Endothelial cell (in vitro differentiated cells): ENCODE results near the gene ALX3. TPM values are rescaled to one million over a fixed set of nuclear protein-coding genes. Genes with fewer than 3 reads are reported as not detected.

ENCODE experiments used
- DNase-seq: peaks from one replicate; pipeline ENCODE4 v3.0.0; 2021; ENCODE audit warnings: low spot score
- H3K27ac Mint-ChIP-seq: one replicate; pipeline ENCODE4 v1.8.0; 2021; ENCODE audit warnings: mixed read lengths, inconsistent platforms; ENCODE audit not compliant: unreplicated experiment
- H3K27me3 Mint-ChIP-seq: one replicate; pipeline ENCODE4 v1.8.0; 2021; ENCODE audit warnings: mild to moderate bottlenecking, moderate library complexity, mixed read lengths, inconsistent platforms; ENCODE audit not compliant: unreplicated experiment
- H3K36me3 Mint-ChIP-seq: one replicate; pipeline ENCODE4 v1.8.0; 2021; ENCODE audit warnings: mild to moderate bottlenecking, low read depth, mixed read lengths, inconsistent platforms; ENCODE audit not compliant: unreplicated experiment
- H3K4me1 Mint-ChIP-seq: one replicate; pipeline ENCODE4 v1.8.0; 2021; ENCODE audit warnings: mild to moderate bottlenecking, mixed read lengths, inconsistent platforms; ENCODE audit not compliant: unreplicated experiment
- H3K4me3 Mint-ChIP-seq: one replicate; pipeline ENCODE4 v1.8.0; 2021; ENCODE audit warnings: mild to moderate bottlenecking, mixed read lengths, inconsistent platforms; ENCODE audit not compliant: unreplicated experiment
- H3K9me3 Mint-ChIP-seq: one replicate; pipeline ENCODE4 v1.8.0; 2021; ENCODE audit warnings: mixed read lengths, inconsistent platforms; ENCODE audit not compliant: unreplicated experiment
- CTCF ChIP-seq: fragments of 200-600 bp; sonication (generic); IDR thresholded peaks from one replicate; pipeline ENCODE4 v1.5.0; 2021; ENCODE audit warnings: antibody characterized with exemption; ENCODE audit not compliant: unreplicated experiment
- total RNA-seq: library from RNA; stranded (reverse); fragmentation: NEBNext Ultra II Directional; extraction: Animal tissue kit (Norgen Biotek cat#: 25700); gene quantifications from one replicate; pipeline ENCODE4 v1.2.1, GENCODE V29; 2021; ENCODE audit not compliant: unreplicated experiment

ALX3 gene
- total RNA-seq, 1 donor from 2014 or later, result not detected

- Mint-ChIP-seq H3K4me3 (no peak overlapping the region), H3K9me3 (no peaks in the 10 kb centered on the region), H3K36me3 (no peaks in the 10 kb centered on the region), H3K27ac (no peak overlapping the region), H3K27me3 (peaks cover 27% of the 10 kb centered on the region), H3K4me1 (peaks cover 54% of the 10 kb centered on the region)
- DNase-seq, result no peak
- TF ChIP-seq CTCF, result no peak
Measured at GRCh38 chr1:110085671-110086070, 15.2 kb upstream of the ALX3 start.

- Mint-ChIP-seq H3K36me3 (no peaks in the 10 kb centered on the region), H3K4me1 (peaks cover 45% of the 10 kb centered on the region), H3K27ac (peak overlapping the region; percentile 76)
Measured at GRCh38 chr1:110084227-110085078, 14.0 kb upstream of the ALX3 start.

GRCh38 chr1:110083866-110084226, 13.4 kb upstream of the ALX3 start:
- no peaks in the 10 kb centered on the region for H3K9me3 Mint-ChIP-seq
- H3K27ac Mint-ChIP-seq, result no peak overlapping the region
- peaks cover 39% of the 10 kb centered on the region for H3K4me1 Mint-ChIP-seq
- no peak for DNase-seq
- no peak for TF ChIP-seq CTCF
- peaks cover 4% of the 10 kb centered on the region for H3K36me3 Mint-ChIP-seq
- peaks cover 24% of the 10 kb centered on the region for H3K27me3 Mint-ChIP-seq
- H3K4me3 Mint-ChIP-seq, result no peak overlapping the region

More at GRCh38 chr1:110084227-110085078, 14.0 kb upstream of the ALX3 start:
- DNase-seq, result no peak
- peak overlapping the region; percentile 81 for H3K4me3 Mint-ChIP-seq
- TF ChIP-seq CTCF, result no peak
- H3K27me3 Mint-ChIP-seq, result peaks cover 24% of the 10 kb centered on the region
- no peaks in the 10 kb centered on the region for H3K9me3 Mint-ChIP-seq

GRCh38 chr1:110083061-110083865, 12.8 kb upstream of the ALX3 start:
- DNase-seq, result no peak
- Mint-ChIP-seq H3K27ac (no peak overlapping the region), H3K4me3 (no peak overlapping the region), H3K27me3 (peaks cover 25% of the 10 kb centered on the region), H3K4me1 (peaks cover 33% of the 10 kb centered on the region), H3K9me3 (no peaks in the 10 kb centered on the region), H3K36me3 (peaks cover 4% of the 10 kb centered on the region)
- TF ChIP-seq CTCF, result no peak

- Mint-ChIP-seq H3K4me1 (peaks cover 29% of the 10 kb centered on the region), H3K27ac (no peak overlapping the region), H3K4me3 (no peak overlapping the region), H3K36me3 (peaks cover 4% of the 10 kb centered on the region), H3K27me3 (peaks cover 23% of the 10 kb centered on the region), H3K9me3 (no peaks in the 10 kb centered on the region)
- DNase-seq, result no peak
- TF ChIP-seq CTCF, result no peak
Measured at GRCh38 chr1:110082477-110082876, 12.0 kb upstream of the ALX3 start.
